B cell (primary cell): Measurements from ENCODE around the gene RC3H2. TPM values are rescaled to one million over a fixed set of nuclear protein-coding genes. Genes with fewer than 3 reads are reported as not detected.
A peak's percentile ranks its signal among the peaks of the same experiment; 100 is the strongest.

Source experiments
- ATAC-seq: fragments of 200-7000 bp; cut with Tn5 transposase; one replicate; pipeline ENCODE4 v1.10.0; 2021; ENCODE audit warnings: low read depth, mild to moderate bottlenecking, moderate number of reproducible peaks, moderate library complexity
- CTCF ChIA-PET: fragments of 350-600 bp; sonication (Branson Sonifier 250); formaldehyde crosslinking; loops from one replicate; lab custom pipeline; 2021; ENCODE audit warnings: antibody characterized with exemption, inconsistent platforms; lab: Charles Lee
- POLR2A ChIA-PET: fragments of 350-600 bp; sonication (Branson Sonifier 250); formaldehyde crosslinking; loops from one replicate; lab custom pipeline; 2021; ENCODE audit warnings: antibody characterized with exemption; lab: Charles Lee
- DNase-seq: peaks from one replicate; pipeline ENCODE4 v3.0.0; 2013
- H2AFZ ChIP-seq: 2 replicates; pipeline ENCODE4 v1.6.1; 2012; ENCODE audit warnings: mild to moderate bottlenecking, low read depth, low read length; ENCODE audit not compliant: insufficient read depth, poor library complexity, severe bottlenecking
- H3K27ac ChIP-seq, 2 donors: 1 replicate in 1 of 2; 2 replicates in 1 of 2; pipeline ENCODE4 v1.5.1; 2012 to 2013; ENCODE audit warnings: low read length in 2 of 2, mild to moderate bottlenecking in 2 of 2, moderate library complexity in 1 of 2
- H3K27me3 ChIP-seq, 4 experiments: fragments of 200-600 bp in 1 of 4; sonication (generic) in 1 of 4; replicated peaks in 1 of 4; 1 replicate in 2 of 4; 2 replicates in 2 of 4; pipeline versions ENCODE4 v1.6.1 to v1.7.0; 2013 to 2016; ENCODE audit warnings: low read length in 3 of 4, mild to moderate bottlenecking in 2 of 4, mixed read lengths in 1 of 4, moderate library complexity in 1 of 4; ENCODE audit not compliant: insufficient read depth in 4 of 4, control insufficient read depth in 3 of 4; ENCODE audit errors: control extremely low read depth in 1 of 4
- H3K36me3 ChIP-seq, 2 experiments: replicated peaks in 1 of 2; 1 replicate in 1 of 2; 2 replicates in 1 of 2; pipeline versions ENCODE4 v1.6.1 to v1.7.1; 2013; ENCODE audit warnings: low read length in 1 of 2; ENCODE audit not compliant: insufficient read depth in 2 of 2, control insufficient read depth in 1 of 2; ENCODE audit errors: control extremely low read depth in 1 of 2, extremely low read depth in 1 of 2
- H3K4me1 ChIP-seq, 2 donors: fragments of 200-600 bp in 1 of 2; sonication (generic) in 1 of 2; 1 replicate in 1 of 2; 2 replicates in 1 of 2; pipeline versions ENCODE4 v1.5.1 to v1.6.1; 2013 to 2017; ENCODE audit warnings: low read length in 2 of 2; ENCODE audit not compliant: control insufficient read depth in 2 of 2, insufficient read depth in 2 of 2
- H3K4me2 ChIP-seq: replicated peaks from 2 replicates; pipeline ENCODE3; 2012; ENCODE audit warnings: mild to moderate bottlenecking, low read depth, low read length; ENCODE audit not compliant: poor library complexity, severe bottlenecking
- H3K4me3 ChIP-seq, 5 experiments: fragments of 200-600 bp in 1 of 5; sonication (generic) in 1 of 5; 1 replicate in 3 of 5; 2 replicates in 2 of 5; pipeline versions ENCODE4 v1.5.1 to v1.7.0; 2011 to 2016; ENCODE audit warnings: low read length in 4 of 5, mild to moderate bottlenecking in 4 of 5, low read depth in 2 of 5, control low read depth in 1 of 5, moderate library complexity in 1 of 5; ENCODE audit not compliant: insufficient read depth in 1 of 5; ENCODE audit errors: control extremely low read depth in 1 of 5, extremely low read depth in 1 of 5
- H3K79me2 ChIP-seq: fragments of 200-600 bp; sonication (generic); one replicate; pipeline ENCODE4 v1.6.0; 2016; ENCODE audit warnings: low read length; ENCODE audit not compliant: control insufficient read depth, insufficient read depth
- H3K9ac ChIP-seq: fragments of 200-600 bp; sonication (generic); 2 replicates; pipeline ENCODE4 v1.6.1; 2017; ENCODE audit warnings: mild to moderate bottlenecking, low read length, moderate library complexity
- H3K9me3 ChIP-seq, 3 donors: one replicate each; pipeline versions ENCODE4 v1.6.1 to v1.7.1; 2013; ENCODE audit warnings: low read length in 2 of 3; ENCODE audit not compliant: control insufficient read depth in 2 of 3, insufficient read depth in 1 of 3; ENCODE audit errors: control extremely low read depth in 1 of 3
- H4K20me1 ChIP-seq: 2 replicates; pipeline ENCODE4 v1.6.0; 2012; ENCODE audit warnings: mild to moderate bottlenecking, low read length; ENCODE audit not compliant: insufficient read depth, control insufficient read depth, poor library complexity, severe bottlenecking
- H3K27ac Mint-ChIP-seq: one replicate; pipeline ENCODE4 v1.8.0; 2021; ENCODE audit warnings: mixed read lengths
- H3K27me3 Mint-ChIP-seq: one replicate; pipeline ENCODE4 v1.8.0; 2021; ENCODE audit warnings: mixed read lengths
- H3K4me1 Mint-ChIP-seq: one replicate; pipeline ENCODE4 v1.8.0; 2021; ENCODE audit warnings: mixed read lengths
- H3K4me3 Mint-ChIP-seq: one replicate; pipeline ENCODE4 v1.8.0; 2021; ENCODE audit warnings: mixed read lengths
- H3K9me3 Mint-ChIP-seq: one replicate; pipeline ENCODE4 v1.8.0; 2022; ENCODE audit warnings: mixed read lengths; ENCODE audit not compliant: insufficient read depth
- CTCF ChIP-seq: fragments of 200-600 bp; IDR thresholded peaks from one replicate; pipeline ENCODE4 v1.8.0; 2022; ENCODE audit warnings: antibody characterized with exemption, mild to moderate bottlenecking
- EZH2 ChIP-seq: IDR thresholded peaks from 2 replicates; pipeline ENCODE4 v1.6.1; 2012; ENCODE audit warnings: borderline replicate concordance, low read depth, mild to moderate bottlenecking, moderate library complexity, low read length; ENCODE audit not compliant: insufficient read depth, poor library complexity, severe bottlenecking
- whole genome bisulfite sequencing: methylation state at CpG from one replicate; pipeline ENCODE4 v1.1.5; 2013; ENCODE audit warnings: missing lambda C conversion rate; ENCODE audit not compliant: insufficient coverage; 5-methylcytosine and 5-hydroxymethylcytosine counted together
- intact Hi-C: fragments of 100-400 bp; cut with micrococcal nuclease; formaldehyde crosslinking; loops from one replicate; pipeline ENCODE4 v1.10.0; 2022
- polyA plus RNA-seq: library from polyadenylated mRNA; depleted of rRNA; stranded (reverse); fragments of >200 nt; gene quantifications from 2 replicates; pipeline ENCODE4 v1.2.3, GENCODE V29; 2012
- total RNA-seq, 2 donors: library from RNA; stranded (reverse); fragments of 120-200 nt in 1 of 2; gene quantifications; 1 replicate in 1 of 2; 2 replicates in 1 of 2; pipeline versions ENCODE4 v1.2.3 to v1.2.4, GENCODE V29; 2013 to 2022

The RC3H2 gene
- total and polyA plus RNA-seq, 2 donors (not counting 1 experiment from before 2014, with no cell fraction given), result 17.2 to 74.4 TPM

DNA sequence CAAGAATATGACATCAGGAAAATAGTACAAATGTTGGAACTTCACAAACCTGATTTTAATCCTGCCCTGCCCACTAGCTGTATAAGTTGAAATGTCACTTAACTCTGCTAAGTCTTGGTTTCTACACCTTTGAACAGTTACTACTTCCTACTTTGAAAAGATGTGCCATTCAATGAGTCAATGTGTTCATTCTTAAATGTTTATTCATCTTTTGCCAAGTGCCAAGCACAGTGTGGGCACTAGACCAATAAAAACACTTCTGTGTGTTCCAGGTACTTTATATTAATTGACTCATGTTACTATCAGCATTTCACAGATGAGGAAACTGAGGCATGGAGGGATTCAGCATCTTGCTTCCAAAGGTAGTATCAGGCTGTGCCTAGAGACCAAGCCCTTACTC lies 89.6 kb downstream of the RC3H2 start:
- Mint-ChIP-seq H3K9me3 (no peaks in the 10 kb centered on the region), H3K4me1 (peaks cover 20% of the 10 kb centered on the region), H3K27me3 (no peaks in the 10 kb centered on the region), H3K4me3 (no peak overlapping the region), H3K27ac (no peak overlapping the region)
- peak overlapping the region in 1 of 2 donors; percentile 76 for H3K27ac ChIP-seq
- H3K4me1 ChIP-seq, result peaks cover 18 to 22% of the 10 kb centered on the region in 2 donors
- ATAC-seq (no peak), DNase-seq (no peak)
- no peaks in the 10 kb centered on the region for H3K79me2 ChIP-seq
- no peaks in the 10 kb centered on the region for H3K27me3 ChIP-seq
- TF ChIP-seq CTCF (no peak), EZH2 (no peak)
- peaks cover 0 to 12% of the 10 kb centered on the region in 2 experiments for H3K36me3 ChIP-seq
- H3K4me2 ChIP-seq, result peak overlapping the region; percentile 65
- H3K9me3 ChIP-seq, result no peaks in the 10 kb centered on the region
- no peaks in the 10 kb centered on the region for H4K20me1 ChIP-seq
- H3K4me3 ChIP-seq, result no peak overlapping the region
- ChIA-PET POLR2A (interaction anchor here (1.0 kb wide), 1 partner anchor 13 kb away, joined by 3 read pairs; the partner anchor contains the start of gene PDCL), CTCF (interaction anchor here (0.6 to 1.1 kb wide), 2 partner anchors 12 to 716 kb away, joined by 3 read pairs; no protein-coding TSS in a partner anchor)
- no peak overlapping the region for H2AFZ ChIP-seq
- intact Hi-C loops, result no loop called here
- H3K9ac ChIP-seq, result peak overlapping the region; percentile 45

DNA sequence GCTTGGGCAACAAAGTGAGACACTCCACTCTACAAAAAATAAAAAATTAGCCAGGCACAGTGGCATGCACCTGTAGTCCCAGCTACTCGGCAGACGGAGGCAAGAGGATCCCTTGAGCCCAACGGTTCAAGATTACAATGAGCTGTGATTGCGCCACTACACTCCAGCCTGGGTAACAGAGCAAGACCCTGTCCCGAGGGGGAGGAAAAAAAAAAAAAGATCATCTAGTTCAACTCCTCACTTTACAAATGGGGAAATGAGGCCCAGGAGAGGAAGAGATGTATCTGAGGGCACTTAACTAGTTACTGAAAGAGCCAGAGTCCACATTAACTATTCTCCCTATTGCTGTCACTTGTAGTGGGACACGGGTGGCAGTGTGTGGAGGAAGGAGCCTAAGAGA lies 90.6 kb downstream of the RC3H2 start:
- no peaks in the 10 kb centered on the region for H3K27me3 Mint-ChIP-seq
- intact Hi-C loops, result no loop called here

More for the DNA sequence above, 90.6 kb downstream of the RC3H2 start:
- Histone ChIP-seq H3K27me3 (no peaks in the 10 kb centered on the region), H4K20me1 (no peaks in the 10 kb centered on the region), H3K9me3 (no peaks in the 10 kb centered on the region), H3K4me1 (peaks cover 18 to 22% of the 10 kb centered on the region in 2 donors), H2AFZ (no peak overlapping the region), H3K9ac (no peak overlapping the region), H3K4me2 (peak overlapping the region; percentile 11), H3K36me3 (peaks cover 0 to 2% of the 10 kb centered on the region in 2 experiments), H3K4me3 (no peak overlapping the region), H3K27ac (peak overlapping the region in 1 of 2 donors; percentile 44), H3K79me2 (no peaks in the 10 kb centered on the region)
- DNase-seq (peak; percentile 24), ATAC-seq (no peak)
- 0% methylated on average over 3 of the region's 6 CpGs for WGBS
- peak overlapping the region; percentile 65 for H3K27ac Mint-ChIP-seq
- no peak for TF ChIP-seq EZH2
- TF ChIP-seq CTCF, result no peak
- ChIA-PET POLR2A (no interaction called here), CTCF (interaction anchor here (1.1 to 8.7 kb wide), 2 partner anchors 14 to 351 kb away, joined by 4 to 58 read pairs; partner anchors contain the start of gene PDCL)
- H3K4me3 Mint-ChIP-seq, result peak overlapping the region; percentile 1
- peaks cover 20% of the 10 kb centered on the region for H3K4me1 Mint-ChIP-seq
- H3K9me3 Mint-ChIP-seq, result no peaks in the 10 kb centered on the region
